ENCODE data around the gene OOSP3.
"Not testable (repeated sequence)": the region's sequence is repeated elsewhere in the genome, so short reads cannot be mapped to it uniquely, and the experiment has no call there.

OOSP3 gene

GRCh38 chr11:59877784-59878183 lies 798 bp upstream of the OOSP3 start:
- DNase-seq = no peak

GRCh38 chr11:59879567-59879966 lies 985 bp downstream of the OOSP3 start:
- DNase-seq = no peak

GRCh38 chr11:59883597-59883996 lies 5.0 kb downstream of the OOSP3 start:
- no peak for DNase-seq

- DNase-seq = not testable (repeated sequence)
Measured at GRCh38 chr11:59887156-59887555, 8.6 kb downstream of the OOSP3 start.

- no peak for DNase-seq
Measured at GRCh38 chr11:59891781-59892181, 13.2 kb downstream of the OOSP3 start.

GRCh38 chr11:59894616-59895015 lies 16.0 kb downstream of the OOSP3 start:
- no peak for DNase-seq

GRCh38 chr11:59898046-59898445 lies 19.5 kb downstream of the OOSP3 start:
- no peak for DNase-seq

- DNase-seq = no peak
Measured at GRCh38 chr11:59898650-59899049, 20.1 kb downstream of the OOSP3 start.

- DNase-seq = no peak
Measured at GRCh38 chr11:59899532-59899931, 20.9 kb downstream of the OOSP3 start.

- no peak for DNase-seq
Measured at GRCh38 chr11:59900366-59901126, 22.0 kb downstream of the OOSP3 start.

- DNase-seq = no peak
Measured at GRCh38 chr11:59901306-59901705, 22.7 kb downstream of the OOSP3 start.

- DNase-seq = not testable (repeated sequence)
Measured at GRCh38 chr11:59903569-59903968, 25.0 kb downstream of the OOSP3 start.

- no peak for DNase-seq
Measured at GRCh38 chr11:59918480-59918879, 39.9 kb downstream of the OOSP3 start.

GRCh38 chr11:59918987-59919589 lies 40.5 kb downstream of the OOSP3 start:
- DNase-seq = no peak

- no peak for DNase-seq
Measured at GRCh38 chr11:59923813-59924212, 45.2 kb downstream of the OOSP3 start.

GRCh38 chr11:59931688-59932087 lies 53.1 kb downstream of the OOSP3 start:
- DNase-seq = no peak

- DNase-seq = no peak
Measured at GRCh38 chr11:59938132-59938531, 59.5 kb downstream of the OOSP3 start, which contains the start of gene OOSP1. Gene OOSP1 (plus strand): TSS chr11:59938432. CDS start chr11:59938455, 23 bp downstream.

GRCh38 chr11:59938718-59939117 lies 60.1 kb downstream of the OOSP3 start:
- no peak for DNase-seq

GRCh38 chr11:59939482-59939881 lies 60.9 kb downstream of the OOSP3 start:
- no peak for DNase-seq

GRCh38 chr11:59941091-59941490 lies 62.5 kb downstream of the OOSP3 start:
- DNase-seq = no peak

- DNase-seq = no peak
Measured at GRCh38 chr11:59943997-59944714, 65.6 kb downstream of the OOSP3 start.

GRCh38 chr11:59944720-59945119 lies 66.1 kb downstream of the OOSP3 start:
- DNase-seq = no peak
